Islet of Langerhans (tissue), 1 donor: ENCODE data around the gene CLCNKB.

Experiments
- FAIRE-seq: peaks from one replicate; lab custom pipeline; 2011; peaks lifted over from hg19 to GRCh38; lab: Jason Lieb, UNC

CLCNKB gene

GRCh38 chr1:16095447-16095846 lies 51.9 kb downstream of the CLCNKB start:
- no peak for FAIRE-seq

- FAIRE-seq, result no peak
These were observed 55.8 kb downstream of the CLCNKB start for GRCh38 chr1:16099412-16099811.

- no peak for FAIRE-seq
These were observed 58.0 kb downstream of the CLCNKB start for GRCh38 chr1:16101623-16102022.
